CD4-positive, alpha-beta T cell treated with Interleukin-6 for 4 hours (primary cell): ENCODE results near the gene COL12A1.

ENCODE experiments used
- DNase-seq: peaks from one replicate; pipeline ENCODE4 v3.0.0-alpha.2; 2020; ENCODE audit warnings: mixed read lengths

Gene COL12A1

DNA sequence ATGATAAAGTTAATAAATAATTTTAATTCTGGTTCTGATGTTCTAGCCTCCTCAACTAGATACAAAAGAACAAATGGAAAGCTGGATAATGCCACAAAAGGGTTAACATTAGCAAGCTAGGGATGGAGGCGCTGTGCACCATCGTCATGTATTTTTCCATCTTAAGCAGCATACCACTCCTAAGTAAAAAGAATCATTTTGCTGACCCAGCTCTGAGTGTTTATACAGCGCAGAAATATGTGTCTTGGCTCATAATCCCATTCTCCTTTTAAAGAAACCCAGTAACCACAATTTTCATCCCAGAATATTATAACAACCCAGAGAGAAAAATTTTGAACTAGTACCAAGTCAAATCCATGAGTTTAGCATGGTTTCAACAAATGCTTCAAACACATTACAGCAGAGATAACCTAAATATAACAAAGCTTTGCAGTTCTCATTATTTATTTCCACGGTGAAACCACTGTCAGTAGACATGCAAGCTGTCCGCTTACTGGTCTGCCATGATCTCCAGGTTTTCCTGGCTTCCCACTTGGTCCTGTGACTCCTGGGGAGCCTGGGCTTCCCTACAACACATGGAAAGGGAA lies 111.1 kb downstream of the COL12A1 start:
- DNase-seq = no peak

- no peak for DNase-seq
Observed at GRCh38 chr6:75091467-75092190, 114.2 kb downstream of the COL12A1 start.

DNA sequence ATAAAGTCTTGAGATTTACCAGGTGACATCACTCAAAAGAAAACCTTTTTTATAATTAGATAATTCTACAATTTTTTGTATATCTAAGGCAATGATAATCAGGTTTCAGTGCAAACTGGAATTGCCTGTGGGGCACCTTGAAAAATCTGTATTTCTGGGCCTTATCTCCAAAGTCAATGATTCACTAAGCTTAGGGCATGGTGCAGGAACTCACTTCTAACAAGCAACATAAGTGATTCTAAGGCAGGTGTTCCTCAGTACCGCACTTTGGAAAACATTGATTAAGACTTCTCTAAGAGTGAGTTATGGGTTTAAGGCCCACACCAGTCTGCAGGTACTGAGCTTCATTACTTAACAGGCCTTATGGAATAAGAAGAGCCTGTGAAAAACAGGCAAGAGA lies 115.3 kb downstream of the COL12A1 start:
- no peak for DNase-seq

DNA sequence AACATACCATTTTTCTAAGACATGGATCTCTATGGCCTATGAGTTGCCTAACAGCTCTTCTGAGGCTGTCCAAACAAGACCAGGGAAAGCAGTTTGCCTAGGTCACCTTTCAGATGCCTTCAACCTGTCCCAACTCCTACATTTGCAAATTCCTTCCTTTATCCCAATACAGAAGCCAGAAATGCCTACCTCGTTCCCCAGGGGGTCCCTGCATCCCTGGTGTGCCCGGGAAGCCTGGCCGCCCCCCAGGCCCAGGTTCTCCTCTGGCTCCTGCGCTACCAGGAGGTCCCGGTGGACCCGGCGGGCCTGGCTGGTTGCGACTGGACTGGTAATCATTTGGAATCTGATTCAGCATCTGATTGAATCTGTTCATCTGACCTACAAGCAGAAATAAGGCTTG lies 115.9 kb downstream of the COL12A1 start:
- DNase-seq = no peak

DNA sequence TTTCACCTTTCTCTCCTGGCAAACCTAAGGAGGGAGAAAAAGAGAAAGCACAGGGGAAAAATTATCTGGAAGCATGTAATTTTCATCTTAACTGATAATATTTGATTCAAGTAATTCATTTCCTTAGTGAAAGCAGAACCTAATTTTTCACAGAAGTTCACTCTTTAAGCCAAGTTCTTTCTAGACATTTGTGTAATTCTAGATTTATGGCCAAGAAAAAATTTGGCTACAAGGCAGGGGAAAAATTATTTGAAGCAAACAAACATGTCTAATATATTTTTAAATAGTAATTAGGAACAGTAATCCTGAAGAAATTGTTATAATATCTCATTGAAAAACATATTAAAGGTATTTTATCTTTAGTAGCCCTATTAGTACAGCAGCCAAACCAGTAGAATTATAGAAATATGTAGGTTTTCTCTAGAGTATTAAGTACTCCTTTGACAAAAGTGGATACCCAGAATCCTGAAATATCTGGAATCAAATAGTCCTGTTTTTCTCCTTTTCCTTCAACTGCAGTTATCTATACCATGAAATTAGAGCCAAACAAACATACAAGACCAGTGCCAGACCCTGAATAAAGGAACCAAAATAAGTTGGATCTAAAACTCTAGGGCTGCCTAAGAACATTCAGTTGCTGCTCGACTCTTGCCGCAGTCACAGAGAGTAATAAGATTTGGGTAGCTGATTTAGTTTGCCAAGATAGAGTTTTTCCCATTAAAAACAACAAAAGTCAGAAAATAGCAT lies 116.5 kb downstream of the COL12A1 start:
- DNase-seq = no peak

DNA sequence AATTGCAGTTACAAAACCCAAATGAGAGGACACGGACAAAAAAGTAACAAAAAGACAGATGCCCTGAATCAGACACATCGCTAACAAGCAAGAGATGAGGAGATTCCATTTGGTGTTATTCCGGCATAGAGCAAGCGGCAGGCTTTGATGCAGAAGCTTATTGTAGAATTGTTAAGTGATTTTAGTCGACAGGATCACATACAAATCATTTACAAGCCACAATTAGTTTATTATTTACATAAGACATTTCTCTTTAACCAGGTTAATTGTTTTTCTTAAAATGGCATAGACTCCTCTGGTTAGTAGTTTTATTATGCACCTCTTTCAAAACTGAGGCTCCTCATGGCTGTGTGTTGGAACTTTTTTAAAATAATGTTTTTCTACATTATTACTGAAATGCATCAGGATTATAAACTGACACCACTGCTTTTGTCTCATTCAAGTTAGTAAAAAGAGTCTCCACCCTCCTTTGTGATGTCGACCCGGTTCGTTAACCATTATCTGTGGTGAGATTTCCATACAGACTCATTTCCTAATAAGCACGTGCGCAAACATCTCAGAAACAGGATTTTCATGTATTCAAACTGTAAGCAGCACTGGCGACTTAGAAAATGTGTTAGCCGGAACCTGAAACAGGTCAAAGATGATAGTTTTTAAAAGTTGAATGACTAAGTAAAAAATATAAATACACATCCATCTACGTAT lies 119.8 kb downstream of the COL12A1 start:
- no peak for DNase-seq

DNA sequence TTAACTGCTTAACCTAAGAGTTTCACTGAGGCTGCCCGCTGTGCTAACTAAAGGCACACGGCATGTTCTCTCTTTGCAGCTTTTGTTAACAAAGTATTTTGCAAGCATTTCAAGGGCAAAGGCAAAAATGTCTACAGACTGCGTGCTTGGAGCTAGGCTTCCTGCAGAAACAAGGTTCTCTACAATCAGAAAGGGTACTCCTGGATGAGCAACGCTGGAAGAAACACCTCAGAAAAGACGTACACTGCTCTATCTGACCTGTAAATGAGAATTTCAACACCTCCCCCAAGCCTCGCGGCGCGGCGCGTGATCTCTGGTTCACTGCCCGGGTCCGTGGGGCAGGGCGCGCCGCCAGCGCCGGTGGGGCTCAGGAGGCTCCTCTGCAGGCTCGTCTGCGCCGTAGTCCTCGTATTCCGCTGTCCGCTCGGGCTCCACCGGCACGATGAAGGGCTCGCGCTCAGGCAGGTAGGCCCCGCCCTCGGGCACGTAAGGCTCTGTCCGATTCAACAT lies 120.9 kb downstream of the COL12A1 start:
- no peak for DNase-seq

DNA sequence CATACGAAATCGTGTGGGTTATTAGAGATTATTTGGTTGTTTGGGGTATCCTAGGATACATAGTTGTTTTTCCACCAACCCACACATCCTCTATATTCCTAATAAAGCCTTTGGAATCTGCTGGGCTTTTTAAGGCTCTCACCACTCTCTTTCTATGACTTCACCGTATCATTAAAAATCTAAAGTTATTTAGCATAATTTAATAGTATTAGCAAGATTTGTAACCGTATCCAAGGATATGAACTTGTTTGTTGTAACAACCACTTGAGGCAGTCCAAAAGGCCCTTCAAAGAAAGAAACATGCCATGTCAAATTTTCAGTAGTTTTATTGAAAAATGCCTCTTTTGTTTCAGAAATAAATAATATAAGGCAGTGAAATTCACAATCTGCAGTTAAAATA lies 121.8 kb downstream of the COL12A1 start:
- no peak for DNase-seq

DNA sequence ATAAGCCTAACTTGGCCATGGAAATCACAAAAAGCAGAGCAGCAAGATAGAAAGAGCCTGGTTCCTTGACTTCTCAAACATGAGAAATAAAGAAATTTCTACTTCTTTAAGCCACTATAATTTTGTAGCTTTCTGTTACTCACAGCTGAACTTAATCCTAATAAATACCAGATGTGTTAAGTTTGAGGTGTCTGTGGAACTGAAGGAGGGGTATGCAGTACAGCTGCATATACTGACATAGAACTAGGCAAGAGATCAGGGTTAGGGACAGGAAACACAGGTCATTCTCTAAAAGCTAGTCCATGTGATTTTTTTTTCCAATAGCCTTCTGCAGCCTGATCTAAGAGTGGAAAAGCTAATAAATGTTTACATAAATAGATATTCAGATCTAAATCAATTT lies 123.9 kb downstream of the COL12A1 start:
- no peak for DNase-seq

DNA sequence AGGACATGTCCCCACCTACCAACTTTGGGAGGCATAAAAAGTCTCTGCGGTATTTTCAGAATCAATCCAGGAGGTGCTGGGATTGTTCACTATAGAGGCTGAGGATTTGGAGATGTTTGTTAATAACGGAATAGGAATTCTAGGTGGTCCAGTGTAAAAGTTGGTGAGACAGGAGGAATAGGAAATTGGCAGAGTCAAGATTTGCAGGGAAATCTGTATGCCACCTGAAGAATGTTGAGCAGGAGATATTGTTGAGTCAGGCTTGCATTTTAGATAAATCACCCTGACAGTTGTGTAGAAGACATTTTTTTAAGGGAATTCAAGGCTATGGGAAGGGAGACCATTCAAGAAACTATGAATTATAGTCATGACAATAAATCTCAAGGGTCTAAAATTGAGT lies 124.8 kb downstream of the COL12A1 start:
- DNase-seq = no peak

GRCh38 chr6:75079589-75079988 lies 126.3 kb downstream of the COL12A1 start:
- no peak for DNase-seq

GRCh38 chr6:75077701-75078100 lies 128.2 kb downstream of the COL12A1 start:
- no peak for DNase-seq

GRCh38 chr6:75076009-75076408 lies 129.8 kb downstream of the COL12A1 start:
- no peak for DNase-seq

DNA sequence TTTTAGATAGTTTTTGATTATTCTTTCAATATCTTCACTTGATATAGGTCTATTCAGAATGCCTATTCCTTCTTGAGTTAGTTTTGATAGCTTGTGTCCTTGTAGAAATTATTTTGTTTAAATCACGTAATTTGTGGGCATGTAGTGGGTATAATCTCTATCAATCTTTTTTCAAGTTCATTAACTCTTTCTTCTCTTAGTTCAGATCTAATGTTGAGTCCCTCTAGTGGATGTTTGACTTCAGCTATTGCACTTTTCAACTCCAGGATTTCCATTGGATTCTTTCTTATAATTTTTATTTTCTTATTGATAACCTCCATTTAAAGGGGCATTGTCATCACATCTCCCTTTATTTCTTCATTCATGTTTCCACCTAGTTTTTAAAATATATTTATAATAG lies 135.6 kb downstream of the COL12A1 start:
- DNase-seq = no peak

DNA sequence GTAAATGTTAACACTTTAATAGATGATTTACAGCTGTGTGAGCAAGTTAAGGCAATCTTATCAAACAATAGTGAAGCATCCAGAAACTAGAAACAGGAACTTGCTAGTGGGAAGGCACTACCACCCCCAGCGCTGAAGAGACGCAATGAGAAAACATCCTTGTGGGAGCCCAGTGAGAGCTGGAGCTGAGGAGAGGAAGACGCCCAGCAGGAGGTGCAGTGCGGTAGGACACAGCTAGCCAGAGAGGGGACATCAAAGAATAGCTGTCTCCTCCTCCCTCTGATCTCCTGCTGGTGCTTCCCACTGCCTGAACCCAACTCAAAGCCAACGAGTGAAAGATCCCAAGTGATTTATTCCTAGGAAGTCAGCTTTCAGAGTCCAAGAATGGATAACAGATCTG lies 140.3 kb downstream of the COL12A1 start:
- DNase-seq = no peak

DNA sequence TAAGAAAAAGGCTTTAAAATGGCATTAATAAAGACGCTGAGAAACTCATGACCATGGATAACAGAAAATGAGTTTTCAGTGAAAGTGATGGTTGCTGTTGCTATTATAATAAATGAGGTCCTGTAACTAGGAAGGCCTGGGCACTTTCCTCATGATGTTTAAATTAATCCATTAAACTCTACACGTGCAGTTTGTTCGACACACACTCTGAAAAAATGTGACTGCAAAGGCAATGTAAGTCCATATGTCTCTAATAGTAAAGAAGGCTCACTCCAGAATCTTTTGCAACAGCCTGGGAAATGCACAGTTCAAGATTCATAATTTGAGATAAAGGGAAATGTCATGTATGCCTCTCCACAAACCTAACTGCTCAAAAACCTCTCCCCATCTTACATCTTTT lies 153.4 kb downstream of the COL12A1 start:
- DNase-seq = no peak

DNA sequence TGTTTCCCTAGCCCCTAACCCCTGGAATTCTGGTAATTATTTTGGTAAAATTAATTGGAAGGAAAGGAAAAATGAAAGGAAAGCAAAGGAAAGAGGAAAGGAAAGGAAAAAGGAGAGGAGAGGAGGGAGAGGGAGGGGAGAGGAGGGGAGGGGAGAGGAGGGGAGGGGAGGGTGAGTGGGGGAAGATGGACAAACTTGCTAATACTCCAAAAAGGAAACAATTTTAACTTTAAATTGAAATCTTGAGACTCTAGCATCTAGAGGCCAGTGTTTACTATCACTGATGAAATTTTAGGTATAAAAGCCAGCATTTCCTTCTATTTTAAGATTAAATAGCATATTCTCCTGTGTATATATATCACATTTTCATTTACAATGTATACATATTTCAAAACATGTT lies 156.5 kb downstream of the COL12A1 start:
- no peak for DNase-seq

DNA sequence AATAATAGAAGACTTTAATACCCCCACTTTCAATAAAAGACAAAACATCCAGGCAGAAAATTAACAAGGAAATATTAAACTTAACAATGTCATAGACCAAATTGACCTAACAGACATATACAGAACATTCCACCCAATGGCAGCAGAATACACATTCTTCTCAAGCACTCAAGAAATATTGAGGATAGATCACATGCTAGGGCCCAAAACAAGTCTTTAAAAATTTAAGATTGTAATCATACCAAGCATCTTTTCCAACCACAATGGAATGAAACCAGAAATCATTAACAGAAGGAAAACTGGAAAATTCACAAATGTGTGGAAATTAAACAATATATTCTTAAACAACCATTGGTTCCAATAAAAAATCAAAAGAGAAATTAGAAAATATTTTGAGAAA lies 161.0 kb downstream of the COL12A1 start:
- no peak for DNase-seq

GRCh38 chr6:75041381-75041780 lies 164.5 kb downstream of the COL12A1 start:
- DNase-seq = no peak
